Astrocyte of the hippocampus (primary cell): ENCODE results near the gene FARP1.

Experiments used
- DNase-seq: peaks from one replicate; pipeline ENCODE4 v3.0.0; 2011; ENCODE audit warnings: low read depth, low spot score

Gene FARP1

DNA sequence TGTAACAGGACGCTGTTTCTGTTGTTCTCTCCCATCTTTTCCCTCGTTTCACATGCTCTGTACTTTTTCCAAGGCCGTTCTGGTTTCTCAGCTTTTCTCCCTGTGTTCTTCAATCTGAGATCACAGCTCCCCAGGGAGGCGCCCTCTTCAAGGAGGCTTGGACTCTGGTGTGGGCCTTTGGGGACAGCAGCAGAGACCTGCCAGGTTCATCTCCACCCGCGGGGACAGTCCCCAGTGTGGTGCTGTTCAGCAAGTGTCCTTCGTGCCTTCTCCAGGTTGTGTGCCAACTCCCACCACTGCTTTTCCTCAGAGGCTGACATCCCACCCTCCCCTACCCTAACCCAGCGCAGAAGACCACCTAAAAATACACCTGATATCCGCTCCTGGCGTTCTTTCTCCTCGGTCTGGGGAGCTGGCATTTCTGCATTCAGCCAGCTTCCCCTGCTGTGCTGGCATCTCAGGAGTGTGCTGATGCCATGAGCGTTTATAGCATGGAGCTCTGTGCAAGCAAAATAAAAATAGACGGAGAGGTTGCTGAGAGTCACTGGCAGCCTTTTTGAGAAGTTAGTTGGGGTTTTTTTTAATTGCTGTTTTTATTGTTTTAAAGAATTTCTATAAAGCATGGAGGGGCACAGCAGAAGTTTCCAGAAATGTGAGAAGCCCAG lies 284.6 kb downstream of the FARP1 start:
- no peak for DNase-seq

GRCh38 chr13:98428256-98428966 lies 285.5 kb downstream of the FARP1 start:
- peak; percentile 49 for DNase-seq

GRCh38 chr13:98429081-98429480 lies 286.2 kb downstream of the FARP1 start:
- DNase-seq: no peak

GRCh38 chr13:98429531-98429930 lies 286.6 kb downstream of the FARP1 start:
- no peak for DNase-seq

GRCh38 chr13:98429977-98430736 lies 287.3 kb downstream of the FARP1 start:
- DNase-seq: peak; percentile 69

DNA sequence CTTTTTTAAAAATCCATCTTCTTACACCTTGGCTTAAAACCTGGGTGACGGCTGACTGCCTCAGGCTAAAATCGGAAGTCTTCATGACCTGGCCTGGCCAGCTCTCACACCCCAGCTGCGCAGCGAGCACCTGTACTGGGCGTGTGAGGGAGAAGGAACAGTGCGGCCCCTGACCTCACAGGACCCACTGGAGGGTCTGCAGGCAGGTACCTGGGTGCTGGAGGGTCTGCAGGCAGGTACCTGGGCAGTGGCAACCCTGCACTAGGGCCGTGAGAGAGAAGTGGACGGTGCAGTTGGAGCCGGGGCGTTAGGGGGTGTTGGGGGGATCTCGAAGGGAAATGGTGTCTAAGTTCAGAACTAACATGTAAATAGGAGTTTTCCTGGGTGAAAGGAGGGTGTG lies 289.7 kb downstream of the FARP1 start:
- no peak for DNase-seq

DNA sequence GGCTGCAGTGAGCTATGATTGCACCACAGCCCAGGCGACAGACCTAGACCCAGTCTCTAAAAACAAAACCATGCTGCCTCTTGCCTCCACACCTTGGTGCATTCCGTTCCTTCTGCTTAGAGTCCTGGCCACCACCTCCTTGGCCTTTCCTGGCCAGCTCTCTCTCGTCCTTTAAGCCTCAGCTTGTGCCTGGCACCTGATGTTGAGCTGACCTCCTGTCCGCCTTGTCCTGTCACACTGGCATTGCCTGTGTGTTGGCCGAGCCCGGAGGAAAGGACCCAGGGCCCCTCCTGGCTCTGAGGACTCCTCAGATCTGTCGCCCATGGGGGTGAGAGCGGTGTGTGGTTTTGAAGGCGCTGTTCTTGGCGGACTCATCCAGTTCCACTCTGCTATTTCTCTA lies 290.8 kb downstream of the FARP1 start:
- DNase-seq: no peak

DNA sequence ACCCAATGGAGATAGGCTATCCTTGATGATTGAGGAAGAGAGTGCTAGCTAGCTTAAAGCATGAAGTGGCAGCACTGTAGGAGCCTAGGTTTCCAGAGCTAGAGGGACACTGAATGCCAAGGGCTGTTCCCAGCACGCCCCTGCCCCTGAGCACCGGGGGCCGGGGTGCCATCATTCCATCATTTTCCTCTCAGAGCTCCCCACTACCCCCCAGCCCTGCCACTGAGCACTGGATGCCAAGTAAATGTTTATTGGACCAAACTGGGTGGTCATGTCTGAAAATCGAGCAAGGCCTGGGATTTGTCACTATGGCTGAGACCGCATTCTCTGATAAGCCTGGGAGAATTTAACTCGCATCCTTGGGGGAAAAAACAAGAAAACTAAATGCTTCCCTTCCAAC lies 291.2 kb downstream of the FARP1 start:
- no peak for DNase-seq

- no peak for DNase-seq
These were observed 292.5 kb downstream of the FARP1 start for GRCh38 chr13:98435376-98435775.

- DNase-seq: no peak
These were observed 293.5 kb downstream of the FARP1 start for GRCh38 chr13:98436233-98436910.

- DNase-seq: no peak
These were observed 295.6 kb downstream of the FARP1 start for GRCh38 chr13:98438246-98439125.

DNA sequence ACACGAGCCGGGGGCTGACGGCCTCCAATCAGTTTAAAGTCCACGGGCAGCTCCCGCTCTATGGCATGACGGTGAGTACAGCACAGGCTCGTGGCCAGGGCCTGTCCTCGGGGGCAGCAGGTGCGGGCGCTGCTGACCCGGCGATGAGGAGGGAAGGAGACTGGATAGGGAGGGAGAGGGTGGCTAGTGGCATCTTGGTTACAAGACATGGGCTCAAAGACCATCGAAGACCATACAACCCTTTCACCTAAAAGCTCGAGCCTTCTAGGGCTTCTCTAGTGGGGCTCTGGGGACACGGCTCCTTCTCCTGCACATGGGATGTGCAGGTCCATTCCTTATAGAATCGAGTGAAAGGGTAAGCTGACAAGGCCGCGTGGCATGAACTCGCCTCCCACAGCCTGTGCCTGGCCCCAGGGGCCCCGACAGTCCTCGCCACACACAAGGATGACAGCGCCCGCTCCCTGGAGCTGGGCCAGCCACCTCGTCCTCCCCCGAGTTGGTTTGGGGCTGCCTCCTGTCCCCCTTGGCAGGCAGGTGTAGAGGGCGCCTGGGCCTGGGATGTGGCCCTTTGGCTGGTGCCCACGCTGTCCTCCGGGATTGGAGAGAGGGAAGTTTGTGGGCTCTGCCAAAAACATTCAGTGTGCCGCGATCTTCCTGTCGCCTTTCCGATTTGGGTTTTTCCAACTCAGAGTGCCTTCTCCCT lies 296.4 kb downstream of the FARP1 start:
- DNase-seq: no peak

- DNase-seq: no peak
These were observed 297.0 kb downstream of the FARP1 start for GRCh38 chr13:98439896-98440295.

DNA sequence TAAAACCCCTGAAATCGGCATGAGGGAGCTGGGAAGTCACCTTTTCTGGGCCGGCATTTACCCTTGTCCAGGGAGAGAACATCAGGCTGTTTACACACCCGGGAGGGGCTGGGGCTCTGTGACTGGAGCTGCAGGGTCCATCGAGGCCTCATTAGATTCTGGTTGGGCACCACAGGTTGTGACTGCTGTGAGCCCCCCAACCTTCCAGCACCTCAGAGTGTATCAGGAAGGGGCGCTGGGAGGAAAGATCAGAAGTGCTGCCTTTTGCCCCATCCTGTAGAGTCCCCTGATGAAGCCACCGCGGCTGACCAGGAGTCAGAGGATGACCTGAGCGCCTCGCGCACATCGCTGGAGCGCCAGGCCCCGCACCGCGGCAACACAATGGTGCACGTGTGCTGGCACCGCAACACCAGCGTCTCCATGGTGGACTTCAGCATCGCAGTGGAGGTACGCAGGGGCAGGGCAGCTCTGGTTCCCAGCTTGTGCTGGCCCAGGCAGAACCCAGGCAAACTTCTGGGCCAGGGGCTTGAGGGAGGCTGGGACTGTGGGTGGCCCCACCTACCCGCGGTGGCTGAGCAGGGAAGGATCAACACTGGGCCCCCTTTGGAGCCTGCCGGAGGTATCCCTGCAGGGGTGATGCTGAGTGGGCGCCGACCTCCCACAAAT lies 297.6 kb downstream of the FARP1 start:
- DNase-seq: no peak

DNA sequence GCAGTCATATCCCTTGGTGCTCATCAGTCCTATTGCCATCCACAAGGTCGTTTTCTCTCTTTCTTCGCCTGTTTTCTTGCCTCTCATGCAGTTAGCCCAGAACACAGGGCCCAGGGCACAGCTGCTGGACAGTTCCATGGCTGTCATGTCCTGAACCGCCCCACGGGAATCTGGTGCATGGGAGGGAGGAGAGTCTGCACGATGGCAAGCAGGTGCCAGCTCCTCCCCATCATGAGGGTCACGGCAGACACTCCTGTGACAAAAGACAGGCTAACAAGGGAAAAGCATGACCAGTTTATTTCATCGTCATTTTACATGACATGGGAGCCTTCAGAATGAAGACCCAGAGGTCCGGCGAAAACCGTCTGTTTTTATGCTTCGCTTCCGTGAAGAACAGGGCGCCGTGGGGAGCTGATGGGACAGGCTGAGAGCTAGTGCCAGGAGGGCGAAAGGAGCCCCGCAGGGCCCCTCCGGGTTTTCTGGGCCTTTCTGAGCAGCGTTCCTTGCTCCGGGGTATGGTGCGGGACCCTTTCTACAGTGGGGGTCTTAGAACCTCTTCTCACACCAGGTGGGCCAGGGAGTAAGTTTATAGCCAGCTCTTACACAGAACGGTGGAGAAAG lies 298.3 kb downstream of the FARP1 start:
- no peak for DNase-seq

GRCh38 chr13:98442391-98443230 lies 299.7 kb downstream of the FARP1 start:
- no peak for DNase-seq

DNA sequence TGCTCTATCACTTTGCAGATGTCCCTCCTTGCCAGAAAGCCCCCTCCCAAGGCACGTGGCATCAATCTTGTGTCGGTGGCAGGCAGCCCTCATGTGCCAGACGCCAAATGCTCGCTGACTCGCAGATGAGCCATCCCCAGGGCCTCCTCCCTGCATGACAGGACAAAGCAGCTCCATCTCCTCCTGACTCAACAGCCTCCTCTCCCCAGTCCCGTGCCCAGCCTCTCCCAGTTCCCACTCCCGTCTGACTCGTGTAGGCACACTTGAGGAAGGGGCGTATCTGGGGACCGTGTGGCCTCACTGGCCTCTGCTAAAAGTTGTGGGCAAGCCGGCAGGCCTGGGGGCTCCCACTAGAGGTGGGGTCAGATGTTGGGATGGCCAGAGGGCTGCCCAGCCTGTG lies 300.4 kb downstream of the FARP1 start:
- DNase-seq: peak; percentile 54

- no peak for DNase-seq
These were observed 301.0 kb downstream of the FARP1 start for GRCh38 chr13:98443800-98444325.
